HL-60 (cell line): ENCODE measurements around the gene SRSF4.

Experiments used
- DNase-seq, 2 experiments: peaks; one replicate each; pipeline ENCODE4 v3.0.0-alpha.2; 2010 to 2020; ENCODE audit warnings: low read depth in 1 of 2, low spot score in 1 of 2
- H3K27ac ChIP-seq: fragments of 250-450 bp; sonication (Bioruptor Pico); replicated peaks from 2 replicates; pipeline ENCODE4 v1.5.1; 2020; ENCODE audit warnings: mild to moderate bottlenecking, moderate library complexity
- H3K27me3 ChIP-seq: fragments of 250-450 bp; sonication (Bioruptor Pico); 2 replicates; pipeline ENCODE4 v1.5.1; 2021; ENCODE audit warnings: mild to moderate bottlenecking, moderate library complexity; ENCODE audit not compliant: insufficient read depth, poor library complexity, severe bottlenecking
- H3K4me3 ChIP-seq: replicated peaks from 2 replicates; pipeline ENCODE4 v1.5.1; 2011; ENCODE audit warnings: mild to moderate bottlenecking, control low read depth, low read length; ENCODE audit not compliant: insufficient read depth
- GABPA ChIP-seq: IDR thresholded peaks from 2 replicates; pipeline ENCODE4 v1.6.1; 2012; ENCODE audit warnings: low read depth
- POLR2AphosphoS5 ChIP-seq: IDR thresholded peaks from 2 replicates; pipeline ENCODE4 v1.6.1; 2012; ENCODE audit warnings: low read depth
- SPI1 ChIP-seq: IDR thresholded peaks from 2 replicates; pipeline ENCODE4 v1.6.1; 2012; ENCODE audit warnings: low read depth, mild to moderate bottlenecking, borderline replicate concordance
- TF ChIP-seq, protein P1 (sequence below): IDR thresholded peaks from 2 replicates; pipeline ENCODE4 v1.6.1; 2012; ENCODE audit warnings: low read depth; ENCODE audit not compliant: insufficient replicate concordance
- TF ChIP-seq, protein P2 (sequence below): IDR thresholded peaks from one replicate; pipeline ENCODE4 v1.5.1; 2011; ENCODE audit warnings: low read length, control low read depth, inconsistent platforms; ENCODE audit not compliant: insufficient read depth

SRSF4 gene

GRCh38 chr1:29193879-29194455, 12.3 kb upstream of the SRSF4 start:
- no peak for DNase-seq
- Histone ChIP-seq H3K27me3 (no peaks in the 10 kb centered on the region), H3K27ac (no peak overlapping the region), H3K4me3 (no peak overlapping the region)
- TF ChIP-seq POLR2AphosphoS5 (no peak), GABPA (no peak), SPI1 (no peak)
- TF ChIP-seq, protein P1, sequence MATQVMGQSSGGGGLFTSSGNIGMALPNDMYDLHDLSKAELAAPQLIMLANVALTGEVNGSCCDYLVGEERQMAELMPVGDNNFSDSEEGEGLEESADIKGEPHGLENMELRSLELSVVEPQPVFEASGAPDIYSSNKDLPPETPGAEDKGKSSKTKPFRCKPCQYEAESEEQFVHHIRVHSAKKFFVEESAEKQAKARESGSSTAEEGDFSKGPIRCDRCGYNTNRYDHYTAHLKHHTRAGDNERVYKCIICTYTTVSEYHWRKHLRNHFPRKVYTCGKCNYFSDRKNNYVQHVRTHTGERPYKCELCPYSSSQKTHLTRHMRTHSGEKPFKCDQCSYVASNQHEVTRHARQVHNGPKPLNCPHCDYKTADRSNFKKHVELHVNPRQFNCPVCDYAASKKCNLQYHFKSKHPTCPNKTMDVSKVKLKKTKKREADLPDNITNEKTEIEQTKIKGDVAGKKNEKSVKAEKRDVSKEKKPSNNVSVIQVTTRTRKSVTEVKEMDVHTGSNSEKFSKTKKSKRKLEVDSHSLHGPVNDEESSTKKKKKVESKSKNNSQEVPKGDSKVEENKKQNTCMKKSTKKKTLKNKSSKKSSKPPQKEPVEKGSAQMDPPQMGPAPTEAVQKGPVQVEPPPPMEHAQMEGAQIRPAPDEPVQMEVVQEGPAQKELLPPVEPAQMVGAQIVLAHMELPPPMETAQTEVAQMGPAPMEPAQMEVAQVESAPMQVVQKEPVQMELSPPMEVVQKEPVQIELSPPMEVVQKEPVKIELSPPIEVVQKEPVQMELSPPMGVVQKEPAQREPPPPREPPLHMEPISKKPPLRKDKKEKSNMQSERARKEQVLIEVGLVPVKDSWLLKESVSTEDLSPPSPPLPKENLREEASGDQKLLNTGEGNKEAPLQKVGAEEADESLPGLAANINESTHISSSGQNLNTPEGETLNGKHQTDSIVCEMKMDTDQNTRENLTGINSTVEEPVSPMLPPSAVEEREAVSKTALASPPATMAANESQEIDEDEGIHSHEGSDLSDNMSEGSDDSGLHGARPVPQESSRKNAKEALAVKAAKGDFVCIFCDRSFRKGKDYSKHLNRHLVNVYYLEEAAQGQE = no peak
- TF ChIP-seq, protein P2, sequence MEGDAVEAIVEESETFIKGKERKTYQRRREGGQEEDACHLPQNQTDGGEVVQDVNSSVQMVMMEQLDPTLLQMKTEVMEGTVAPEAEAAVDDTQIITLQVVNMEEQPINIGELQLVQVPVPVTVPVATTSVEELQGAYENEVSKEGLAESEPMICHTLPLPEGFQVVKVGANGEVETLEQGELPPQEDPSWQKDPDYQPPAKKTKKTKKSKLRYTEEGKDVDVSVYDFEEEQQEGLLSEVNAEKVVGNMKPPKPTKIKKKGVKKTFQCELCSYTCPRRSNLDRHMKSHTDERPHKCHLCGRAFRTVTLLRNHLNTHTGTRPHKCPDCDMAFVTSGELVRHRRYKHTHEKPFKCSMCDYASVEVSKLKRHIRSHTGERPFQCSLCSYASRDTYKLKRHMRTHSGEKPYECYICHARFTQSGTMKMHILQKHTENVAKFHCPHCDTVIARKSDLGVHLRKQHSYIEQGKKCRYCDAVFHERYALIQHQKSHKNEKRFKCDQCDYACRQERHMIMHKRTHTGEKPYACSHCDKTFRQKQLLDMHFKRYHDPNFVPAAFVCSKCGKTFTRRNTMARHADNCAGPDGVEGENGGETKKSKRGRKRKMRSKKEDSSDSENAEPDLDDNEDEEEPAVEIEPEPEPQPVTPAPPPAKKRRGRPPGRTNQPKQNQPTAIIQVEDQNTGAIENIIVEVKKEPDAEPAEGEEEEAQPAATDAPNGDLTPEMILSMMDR = no peak

GRCh38 chr1:29190718-29191117, 9.0 kb upstream of the SRSF4 start:
- Histone ChIP-seq H3K27me3 (no peaks in the 10 kb centered on the region), H3K27ac (no peak overlapping the region), H3K4me3 (no peak overlapping the region)
- TF ChIP-seq SPI1 (no peak), GABPA (no peak), POLR2AphosphoS5 (no peak)
- TF ChIP-seq, protein P1 = no peak
- TF ChIP-seq, protein P2 = no peak
- DNase-seq = no peak

- no peak overlapping the region for H3K4me3 ChIP-seq
- H3K27me3 ChIP-seq = no peaks in the 10 kb centered on the region
- no peak overlapping the region for H3K27ac ChIP-seq
- DNase-seq = no peak
- TF ChIP-seq GABPA (no peak), POLR2AphosphoS5 (no peak), SPI1 (no peak)
- TF ChIP-seq, protein P2 = no peak
- TF ChIP-seq, protein P1 = no peak
Measured at GRCh38 chr1:29186707-29187106, 5.0 kb upstream of the SRSF4 start.
